ENCODE measurements around the gene TXNL4B.

DNA sequence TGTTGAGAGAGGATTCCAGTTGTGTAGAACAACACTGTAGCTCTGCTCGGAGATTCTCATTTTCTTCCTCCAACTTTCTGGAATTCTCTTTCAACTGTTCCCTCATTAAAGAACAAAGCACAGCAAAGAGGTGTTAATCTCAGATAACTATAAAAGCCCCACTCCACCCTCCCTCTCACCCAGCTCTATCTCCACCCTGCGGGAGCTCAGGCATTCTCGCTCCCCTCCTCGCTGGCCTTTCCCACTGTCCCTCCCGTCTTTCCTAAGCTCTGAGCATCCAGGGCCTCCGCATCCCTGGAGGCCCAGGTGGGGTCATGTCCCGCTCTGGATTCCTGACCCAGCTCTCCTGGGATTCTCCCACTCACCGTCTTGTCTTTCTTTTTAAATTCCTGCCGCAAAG, 35.3 kb upstream of the TXNL4B start:
- TF ChIP-seq, protein P1, sequence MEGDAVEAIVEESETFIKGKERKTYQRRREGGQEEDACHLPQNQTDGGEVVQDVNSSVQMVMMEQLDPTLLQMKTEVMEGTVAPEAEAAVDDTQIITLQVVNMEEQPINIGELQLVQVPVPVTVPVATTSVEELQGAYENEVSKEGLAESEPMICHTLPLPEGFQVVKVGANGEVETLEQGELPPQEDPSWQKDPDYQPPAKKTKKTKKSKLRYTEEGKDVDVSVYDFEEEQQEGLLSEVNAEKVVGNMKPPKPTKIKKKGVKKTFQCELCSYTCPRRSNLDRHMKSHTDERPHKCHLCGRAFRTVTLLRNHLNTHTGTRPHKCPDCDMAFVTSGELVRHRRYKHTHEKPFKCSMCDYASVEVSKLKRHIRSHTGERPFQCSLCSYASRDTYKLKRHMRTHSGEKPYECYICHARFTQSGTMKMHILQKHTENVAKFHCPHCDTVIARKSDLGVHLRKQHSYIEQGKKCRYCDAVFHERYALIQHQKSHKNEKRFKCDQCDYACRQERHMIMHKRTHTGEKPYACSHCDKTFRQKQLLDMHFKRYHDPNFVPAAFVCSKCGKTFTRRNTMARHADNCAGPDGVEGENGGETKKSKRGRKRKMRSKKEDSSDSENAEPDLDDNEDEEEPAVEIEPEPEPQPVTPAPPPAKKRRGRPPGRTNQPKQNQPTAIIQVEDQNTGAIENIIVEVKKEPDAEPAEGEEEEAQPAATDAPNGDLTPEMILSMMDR (IDR thresholded peaks at IDR 0.05) = no peak
- TF ChIP-seq POLR2AphosphoS5 (IDR thresholded peaks at IDR 0.05) = no peak
- TF ChIP-seq EP300 (IDR thresholded peaks at IDR 0.05) = no peak
- TF ChIP-seq POLR2A (IDR thresholded peaks at IDR 0.05; ENCODE audit: low read depth) = no peak
